WI38 (cell line): ENCODE results near the gene ITSN1.

Source experiments
- H3K4me3 ChIP-seq: 2 replicates; pipeline ENCODE4 v1.5.1; 2011; ENCODE audit warnings: low read depth, mild to moderate bottlenecking, control low read depth, low read length
- TF ChIP-seq, protein P1 (sequence below): IDR thresholded peaks from 2 replicates; pipeline ENCODE4 v1.5.1; 2012; ENCODE audit warnings: low read depth, mild to moderate bottlenecking, control low read depth, low read length

Gene ITSN1

DNA sequence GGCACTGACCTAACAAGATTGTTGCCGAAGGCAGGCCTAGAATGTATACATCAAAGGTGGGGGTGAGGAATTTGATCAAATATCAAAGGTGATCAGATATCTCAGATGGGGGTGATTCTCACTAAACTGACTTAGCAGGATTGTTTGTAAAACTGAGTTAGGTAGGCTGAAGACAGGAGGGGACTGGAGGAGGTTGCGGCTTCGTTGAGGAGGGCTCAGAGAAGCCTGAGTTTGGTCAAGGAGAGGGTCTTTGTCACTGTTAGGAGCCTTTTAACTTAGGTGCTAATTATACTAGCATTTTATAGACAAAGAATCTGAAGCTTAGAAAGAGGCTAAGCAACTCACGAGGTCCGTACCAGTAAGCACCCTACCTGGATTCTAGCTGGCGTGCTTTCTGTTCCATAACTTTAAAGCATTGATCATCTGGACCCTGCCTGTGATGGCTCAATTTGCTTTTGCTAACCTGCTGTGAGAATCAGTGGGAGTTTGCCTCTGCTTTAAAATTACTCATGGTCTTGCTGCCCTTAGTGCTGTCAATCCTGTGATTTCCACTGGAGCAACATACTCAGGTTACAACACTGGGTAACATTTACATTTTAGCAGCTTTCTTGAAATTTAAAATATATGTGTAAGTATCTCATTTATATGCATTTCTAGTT lies 49.8 kb downstream of the ITSN1 start:
- TF ChIP-seq, protein P1, sequence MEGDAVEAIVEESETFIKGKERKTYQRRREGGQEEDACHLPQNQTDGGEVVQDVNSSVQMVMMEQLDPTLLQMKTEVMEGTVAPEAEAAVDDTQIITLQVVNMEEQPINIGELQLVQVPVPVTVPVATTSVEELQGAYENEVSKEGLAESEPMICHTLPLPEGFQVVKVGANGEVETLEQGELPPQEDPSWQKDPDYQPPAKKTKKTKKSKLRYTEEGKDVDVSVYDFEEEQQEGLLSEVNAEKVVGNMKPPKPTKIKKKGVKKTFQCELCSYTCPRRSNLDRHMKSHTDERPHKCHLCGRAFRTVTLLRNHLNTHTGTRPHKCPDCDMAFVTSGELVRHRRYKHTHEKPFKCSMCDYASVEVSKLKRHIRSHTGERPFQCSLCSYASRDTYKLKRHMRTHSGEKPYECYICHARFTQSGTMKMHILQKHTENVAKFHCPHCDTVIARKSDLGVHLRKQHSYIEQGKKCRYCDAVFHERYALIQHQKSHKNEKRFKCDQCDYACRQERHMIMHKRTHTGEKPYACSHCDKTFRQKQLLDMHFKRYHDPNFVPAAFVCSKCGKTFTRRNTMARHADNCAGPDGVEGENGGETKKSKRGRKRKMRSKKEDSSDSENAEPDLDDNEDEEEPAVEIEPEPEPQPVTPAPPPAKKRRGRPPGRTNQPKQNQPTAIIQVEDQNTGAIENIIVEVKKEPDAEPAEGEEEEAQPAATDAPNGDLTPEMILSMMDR = no peak
- no peak overlapping the region for H3K4me3 ChIP-seq

DNA sequence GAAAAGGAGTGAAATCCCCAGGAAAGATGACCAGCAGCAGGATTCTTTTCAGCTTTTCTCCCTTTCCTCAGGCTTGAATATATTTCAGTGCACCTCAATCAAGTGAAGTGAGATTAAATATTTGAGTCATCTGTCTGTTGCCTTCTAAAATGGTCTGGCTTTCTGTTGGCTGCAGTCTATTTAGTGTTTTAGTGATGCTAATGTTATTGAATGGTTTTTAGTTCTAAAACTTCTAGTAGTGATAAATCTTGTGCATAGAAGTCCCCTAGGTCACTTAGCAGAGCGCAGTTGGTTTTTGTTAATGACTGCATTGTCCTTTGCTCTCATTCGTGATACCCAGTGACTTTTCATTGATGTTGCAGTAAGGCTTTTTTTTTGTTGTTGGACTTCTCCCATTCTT lies 53.5 kb downstream of the ITSN1 start:
- H3K4me3 ChIP-seq = no peak overlapping the region
- TF ChIP-seq, protein P1 = no peak

DNA sequence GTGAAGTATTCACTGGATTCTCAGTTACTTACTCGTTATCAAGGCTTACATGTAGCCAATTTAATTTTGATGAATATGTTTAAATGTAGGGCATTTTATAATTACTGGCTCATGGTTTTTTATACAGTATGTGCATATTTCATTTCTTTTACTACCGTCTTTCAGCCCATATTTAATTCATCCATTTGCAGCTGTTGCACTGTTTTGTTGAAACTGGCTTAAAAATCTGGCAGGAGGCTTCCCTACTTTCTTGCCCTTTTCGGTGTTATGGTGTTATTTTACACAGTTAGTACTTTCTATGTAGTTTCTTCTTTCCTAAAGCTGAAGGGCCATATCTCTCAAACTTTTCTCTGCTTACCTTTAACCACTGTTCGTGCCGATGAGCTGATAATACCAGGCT lies 54.2 kb downstream of the ITSN1 start:
- no peak overlapping the region for H3K4me3 ChIP-seq
- TF ChIP-seq, protein P1 = no peak

DNA sequence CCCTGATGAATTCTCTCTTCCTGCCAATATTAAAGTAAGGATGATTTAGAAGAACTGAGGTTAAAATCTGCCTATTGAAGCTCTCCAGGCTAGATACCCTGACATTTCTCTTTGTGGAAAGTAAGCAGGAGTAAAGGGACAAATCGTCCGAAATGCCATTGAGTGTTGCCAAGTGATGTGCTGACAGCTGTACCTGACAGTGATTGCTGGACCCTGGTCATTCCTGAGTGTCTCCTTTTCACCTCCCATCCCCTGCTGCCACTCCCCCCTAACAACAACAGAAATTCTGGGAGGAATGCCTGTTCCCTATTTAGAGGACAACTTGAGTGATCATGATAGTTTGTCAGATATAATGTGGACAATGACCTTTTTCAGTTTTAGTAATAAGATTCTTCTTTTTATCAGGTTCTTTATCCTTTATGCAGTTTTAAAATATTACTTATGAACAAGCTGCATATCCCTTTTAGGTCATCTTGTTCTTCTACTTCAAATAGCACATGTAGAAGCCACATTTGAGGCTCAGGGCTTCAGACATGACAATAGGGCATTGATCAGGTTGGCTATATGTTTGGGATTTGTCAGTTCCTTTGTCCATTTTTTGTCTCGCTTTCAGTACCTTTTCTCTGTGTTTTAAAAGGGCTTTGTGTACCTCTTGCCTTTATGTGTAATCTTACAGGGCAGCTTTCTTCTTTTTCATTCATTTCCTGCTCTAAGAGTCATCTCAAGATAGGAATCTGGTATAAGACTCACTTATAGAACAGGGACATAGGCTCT lies 56.0 kb downstream of the ITSN1 start:
- TF ChIP-seq, protein P1 = no peak
- H3K4me3 ChIP-seq = no peak overlapping the region

DNA sequence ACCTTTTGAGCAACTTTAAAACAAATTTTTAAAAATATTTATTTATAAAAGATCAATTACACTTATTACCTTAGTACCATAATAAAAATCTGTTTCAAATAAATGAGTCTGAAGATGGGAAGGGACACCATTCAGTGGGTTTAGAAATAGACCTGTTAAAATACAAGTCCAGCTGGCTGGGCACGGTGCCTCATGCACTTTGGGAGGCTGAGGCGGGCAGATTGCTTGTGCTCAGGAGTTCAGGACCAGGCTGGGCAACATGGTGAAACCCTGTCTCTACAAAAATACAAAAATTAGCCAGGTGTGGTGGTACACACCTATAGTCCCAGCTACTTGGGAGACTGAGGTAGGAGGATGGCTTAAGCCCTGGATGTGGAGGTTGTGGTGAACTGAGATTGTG lies 57.0 kb downstream of the ITSN1 start:
- TF ChIP-seq, protein P1 = no peak
- no peak overlapping the region for H3K4me3 ChIP-seq

DNA sequence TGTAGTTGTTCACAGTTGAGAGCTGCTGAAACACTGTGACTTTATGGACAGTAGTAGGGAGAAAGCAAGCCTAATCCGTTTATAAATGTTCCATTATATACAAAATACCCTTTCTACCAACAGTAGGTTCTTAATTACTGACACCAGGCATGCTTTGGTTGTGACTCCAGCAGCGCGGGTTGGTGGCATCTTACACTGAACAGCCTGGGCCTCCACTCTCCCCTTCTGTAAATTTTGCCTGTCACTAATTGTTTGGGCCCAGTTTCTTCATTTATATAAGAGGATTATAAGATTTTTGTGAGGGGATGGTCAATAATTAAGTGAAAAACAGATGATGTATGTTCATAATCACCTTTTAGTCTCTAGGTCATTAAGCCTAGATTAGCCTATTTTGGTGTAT lies 58.2 kb downstream of the ITSN1 start:
- TF ChIP-seq, protein P1 = no peak
- H3K4me3 ChIP-seq = no peak overlapping the region
